ENCODE results near the gene MAGI2. TPM values are rescaled to one million over a fixed set of nuclear protein-coding genes. Genes with fewer than 3 reads are reported as not detected.

Gene MAGI2
- total and polyA plus RNA-seq, 2 experiments from 2014 or later: 10.4 to 26.4 TPM

GRCh38 chr7:79236352-79237028, 217.0 kb downstream of the MAGI2 start:
- no peak overlapping the region for H3K27ac ChIP-seq (ENCODE audit: low read depth)
- no peak for DNase-seq (ENCODE audit: low spot score)
- no peaks in the 10 kb centered on the region for H3K27me3 ChIP-seq (ENCODE audit: insufficient read depth)
- H3K36me3 ChIP-seq (ENCODE audit: insufficient read depth): no peaks in the 10 kb centered on the region
- no peak for TF ChIP-seq ZNF331 (CRISPR knock-in tag; IDR thresholded peaks at IDR 0.05; ENCODE audit: low read depth)
- no peak for TF ChIP-seq NANOG (IDR thresholded peaks at IDR 0.05; ENCODE audit: borderline replicate concordance)
- no peak for TF ChIP-seq REST (IDR thresholded peaks at IDR 0.05; ENCODE audit: unreplicated experiment)
- TF ChIP-seq ETS1 (IDR thresholded peaks at IDR 0.05): no peak
- TF ChIP-seq EZH2 (IDR thresholded peaks at IDR 0.05; ENCODE audit: low read depth, unreplicated experiment): no peak
- TF ChIP-seq STAT1 (IDR thresholded peaks at IDR 0.05; ENCODE audit: unreplicated experiment): no peak
- no peak for TF ChIP-seq ZNF462 (CRISPR knock-in tag; IDR thresholded peaks at IDR 0.05)
- no peak for TF ChIP-seq POLR2AphosphoS5 (IDR thresholded peaks at IDR 0.05; ENCODE audit: low read depth)
- TF ChIP-seq CREB1 (CRISPR knock-in tag; IDR thresholded peaks at IDR 0.05; ENCODE audit: low read depth): no peak
- TF ChIP-seq ZNF114 (CRISPR knock-in tag; IDR thresholded peaks at IDR 0.05): no peak
- TF ChIP-seq CTCF (conservative IDR thresholded peaks at IDR 0.05; ENCODE audit: low read depth in 2 of 2): no peak
- TF ChIP-seq JUNB (IDR thresholded peaks at IDR 0.05; ENCODE audit: unreplicated experiment): no peak
- no peak for TF ChIP-seq EZH2phosphoT487 (IDR thresholded peaks at IDR 0.05; ENCODE audit: unreplicated experiment)
- H2AFZ ChIP-seq: peak overlapping the region; percentile 72; the same call in 1 of the 2 replicates
- H4K20me1 ChIP-seq (replicated peaks; ENCODE audit: insufficient read depth): no peaks in the 10 kb centered on the region
- Mint-ChIP-seq H3K4me3 (no peak overlapping the region), H3K9me3 (peaks cover 10% of the 10 kb centered on the region; the same call in 2 of the 3 replicates), H3K27me3 (ENCODE audit: insufficient read depth, low read depth, poor library complexity) (no peaks in the 10 kb centered on the region), H3K4me1 (no peaks in the 10 kb centered on the region), H3K36me3 (ENCODE audit: low read depth) (peaks cover 2% of the 10 kb centered on the region; the same call in 1 of the 3 replicates), H3K27ac (no peak overlapping the region)
- no peak overlapping the region for H3K4me3 ChIP-seq
- no peak overlapping the region for H3K4me2 ChIP-seq
- H3K9me2 ChIP-seq (ENCODE audit: insufficient read depth): no peaks in the 10 kb centered on the region
- H3K79me2 ChIP-seq (replicated peaks; ENCODE audit: insufficient read depth): no peaks in the 10 kb centered on the region
- H3F3A ChIP-seq (replicated peaks; ENCODE audit: low read depth): no peaks in the 10 kb centered on the region
- no peak for ATAC-seq
- no peaks in the 10 kb centered on the region for H3K4me1 ChIP-seq (ENCODE audit: insufficient read depth)
